HepG2 (cell line): ENCODE data around the gene EVA1A. TPM values are rescaled to one million over a fixed set of nuclear protein-coding genes. Genes with fewer than 3 reads are reported as not detected.

Experiments
- BHLHE40 ChIP-seq: IDR thresholded peaks from 2 replicates; pipeline ENCODE4 v1.6.1; 2011; ENCODE audit warnings: low read length, improper control_type of control experiment
- FOXC1 ChIP-seq: sonication (generic); formaldehyde crosslinking; IDR thresholded peaks from 2 replicates; pipeline ENCODE4 v1.8.0; 2022; ENCODE audit warnings: mild to moderate bottlenecking, missing genetic modification reagents, borderline replicate concordance
- HOXA5 ChIP-seq: sonication (generic); formaldehyde crosslinking; IDR thresholded peaks from 2 replicates; pipeline ENCODE4 v1.4.0; 2020; ENCODE audit warnings: missing genetic modification reagents
- SRY ChIP-seq: sonication (generic); formaldehyde crosslinking; IDR thresholded peaks from 2 replicates; pipeline ENCODE4 v1.8.0; 2022; ENCODE audit warnings: mild to moderate bottlenecking, missing genetic modification reagents
- TCF7L2 ChIP-seq: IDR thresholded peaks from 2 replicates; pipeline ENCODE4 v1.6.1; 2011; ENCODE audit warnings: mild to moderate bottlenecking, low read depth, low read length, moderate library complexity
- WIZ ChIP-seq: sonication (generic); formaldehyde crosslinking; IDR thresholded peaks from 2 replicates; pipeline ENCODE4 v1.5.1; 2020; ENCODE audit warnings: mild to moderate bottlenecking, missing genetic modification reagents
- ZBTB42 ChIP-seq: sonication (generic); formaldehyde crosslinking; IDR thresholded peaks from 2 replicates; pipeline ENCODE4 v1.5.0; 2020; ENCODE audit warnings: mild to moderate bottlenecking, missing genetic modification reagents
- ZFP36L1 ChIP-seq: sonication (generic); formaldehyde crosslinking; IDR thresholded peaks from 2 replicates; pipeline ENCODE4 v1.8.0; 2022; ENCODE audit warnings: mild to moderate bottlenecking, missing genetic modification reagents, moderate library complexity
- ZFP37 ChIP-seq: sonication (generic); formaldehyde crosslinking; IDR thresholded peaks from 2 replicates; pipeline ENCODE4 v1.4.0; 2020; ENCODE audit warnings: missing genetic modification reagents, borderline replicate concordance
- ZFP62 ChIP-seq: sonication (generic); formaldehyde crosslinking; IDR thresholded peaks from 2 replicates; pipeline ENCODE4 v1.4.0; 2020; ENCODE audit warnings: missing genetic modification reagents
- ZNF451 ChIP-seq: sonication (generic); formaldehyde crosslinking; IDR thresholded peaks from 2 replicates; pipeline ENCODE4 v1.5.0; 2020; ENCODE audit warnings: mild to moderate bottlenecking, missing genetic modification reagents
- ZNF878 ChIP-seq: sonication (generic); formaldehyde crosslinking; IDR thresholded peaks from 2 replicates; pipeline ENCODE4 v1.8.1; 2023; ENCODE audit warnings: mild to moderate bottlenecking, missing genetic modification reagents, moderate library complexity
- polyA plus RNA-seq, 8 experiments: library from polyadenylated mRNA; depleted of rRNA in 3 of 8; stranded (reverse) in 7 of 8; unstranded in 1 of 8; fragments of >200 nt; fragmentation: Illumina TruSeq in 4 of 8; extraction: Trizol in 4 of 8; gene quantifications; 2 replicates each; pipeline versions ENCODE4 v1.2.1 to v1.2.3, GENCODE V29; 2011 to 2016; ENCODE audit warnings: low read depth in 4 of 8, missing spikeins in 1 of 8, mixed read lengths in 1 of 8; ENCODE audit not compliant: insufficient read depth in 1 of 8
- total RNA-seq, 5 experiments: library from RNA; depleted of rRNA; stranded (reverse); fragments of >200 nt; fragmentation: Illumina TruSeq; extraction: Trizol; gene quantifications; 2 replicates each; pipeline ENCODE4 v1.2.3, GENCODE V29; 2016; ENCODE audit warnings: low read depth in 1 of 5
- TF ChIP-seq, protein P1 (sequence below): sonication (generic); formaldehyde crosslinking; IDR thresholded peaks from 2 replicates; pipeline ENCODE4 v1.5.1; 2020; ENCODE audit warnings: missing genetic modification reagents, mild to moderate bottlenecking, borderline replicate concordance
- TF ChIP-seq, protein P2 (sequence below): sonication (generic); formaldehyde crosslinking; IDR thresholded peaks from 2 replicates; pipeline ENCODE4 v1.5.1; 2020; ENCODE audit warnings: missing genetic modification reagents, mild to moderate bottlenecking, borderline replicate concordance
- TF ChIP-seq, protein P3 (sequence below): sonication (generic); formaldehyde crosslinking; IDR thresholded peaks from 2 replicates; pipeline ENCODE4 v1.4.0; 2020; ENCODE audit warnings: mild to moderate bottlenecking, missing genetic modification reagents, borderline replicate concordance
- TF ChIP-seq, protein P4 (sequence below): sonication (generic); formaldehyde crosslinking; IDR thresholded peaks from 2 replicates; pipeline ENCODE4 v1.4.0; 2020; ENCODE audit warnings: missing genetic modification reagents
- TF ChIP-seq, protein P5 (sequence below): sonication (generic); formaldehyde crosslinking; IDR thresholded peaks from 2 replicates; pipeline ENCODE4 v1.4.0; 2020; ENCODE audit warnings: mild to moderate bottlenecking, low read depth, missing genetic modification reagents

EVA1A gene
- total and polyA plus RNA-seq, 2 of the 13 experiments (the other 11 are each of a cell fraction or from before 2014, with no cell fraction given) = 57.5 to 57.8 TPM

DNA sequence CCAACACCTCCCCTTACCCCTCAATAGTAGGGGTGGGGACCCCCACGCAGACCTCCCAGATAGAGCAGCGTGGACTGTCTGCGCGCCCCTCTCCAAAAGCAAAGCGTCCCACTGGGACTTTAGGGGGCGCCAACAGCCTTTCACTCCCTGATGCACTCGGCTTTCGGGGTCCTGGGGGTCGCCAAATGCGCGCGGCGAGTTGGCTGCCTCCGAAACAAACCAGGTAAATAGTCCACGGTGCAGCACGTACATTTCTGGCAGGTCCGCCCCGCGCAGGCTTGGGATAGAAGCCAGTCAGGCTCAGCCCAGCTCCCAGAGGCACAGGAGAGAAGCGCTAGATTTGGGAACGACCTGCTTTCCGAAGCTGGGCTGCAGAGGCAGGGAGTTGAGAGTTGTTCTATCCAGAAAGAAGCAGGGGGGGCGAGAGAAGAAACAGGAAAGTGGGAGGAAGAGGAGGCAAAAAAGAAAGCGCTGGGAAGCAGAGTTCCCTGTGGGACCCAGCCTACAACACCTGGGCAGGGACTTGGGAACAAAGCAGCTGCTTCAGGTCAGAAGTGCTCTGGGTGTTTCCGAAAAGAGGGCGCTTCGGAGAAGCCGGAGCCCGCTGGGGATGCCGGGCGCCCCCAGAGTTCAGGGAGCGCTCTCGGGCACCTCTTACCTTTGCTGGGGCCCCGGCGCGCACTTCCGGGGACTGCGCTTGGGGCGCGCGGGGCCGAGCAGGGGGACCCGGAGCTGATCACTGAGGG is 544 bp downstream of the EVA1A start (continued):
- TF ChIP-seq, protein P1, sequence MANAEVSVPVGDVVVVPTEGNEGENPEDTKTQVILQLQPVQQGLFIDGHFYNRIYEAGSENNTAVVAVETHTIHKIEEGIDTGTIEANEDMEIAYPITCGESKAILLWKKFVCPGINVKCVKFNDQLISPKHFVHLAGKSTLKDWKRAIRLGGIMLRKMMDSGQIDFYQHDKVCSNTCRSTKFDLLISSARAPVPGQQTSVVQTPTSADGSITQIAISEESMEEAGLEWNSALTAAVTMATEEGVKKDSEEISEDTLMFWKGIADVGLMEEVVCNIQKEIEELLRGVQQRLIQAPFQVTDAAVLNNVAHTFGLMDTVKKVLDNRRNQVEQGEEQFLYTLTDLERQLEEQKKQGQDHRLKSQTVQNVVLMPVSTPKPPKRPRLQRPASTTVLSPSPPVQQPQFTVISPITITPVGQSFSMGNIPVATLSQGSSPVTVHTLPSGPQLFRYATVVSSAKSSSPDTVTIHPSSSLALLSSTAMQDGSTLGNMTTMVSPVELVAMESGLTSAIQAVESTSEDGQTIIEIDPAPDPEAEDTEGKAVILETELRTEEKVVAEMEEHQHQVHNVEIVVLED (CRISPR knock-in tag) = 0 out of 2 replicates have a peak, but pooled peaks have one; percentile 24
- TF ChIP-seq, protein P2, sequence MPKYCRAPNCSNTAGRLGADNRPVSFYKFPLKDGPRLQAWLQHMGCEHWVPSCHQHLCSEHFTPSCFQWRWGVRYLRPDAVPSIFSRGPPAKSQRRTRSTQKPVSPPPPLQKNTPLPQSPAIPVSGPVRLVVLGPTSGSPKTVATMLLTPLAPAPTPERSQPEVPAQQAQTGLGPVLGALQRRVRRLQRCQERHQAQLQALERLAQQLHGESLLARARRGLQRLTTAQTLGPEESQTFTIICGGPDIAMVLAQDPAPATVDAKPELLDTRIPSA (CRISPR knock-in tag) = no peak
- TF ChIP-seq ZNF451 (CRISPR knock-in tag) (0 out of 2 replicates have a peak, but pooled peaks have one; percentile 54), ZFP37 (CRISPR knock-in tag) (no peak), TCF7L2 (no peak), ZFP62 (CRISPR knock-in tag) (no peak), SRY (CRISPR knock-in tag) (0 out of 2 replicates have a peak, but pooled peaks have one; percentile 23), WIZ (no peak), ZFP36L1 (CRISPR knock-in tag) (no peak), HOXA5 (CRISPR knock-in tag) (no peak), ZNF878 (CRISPR knock-in tag) (no peak; the same call in 1 of the 2 replicates), FOXC1 (CRISPR knock-in tag) (no peak; the same call in 1 of the 2 replicates), BHLHE40 (0 out of 2 replicates have a peak, but pooled peaks have one; percentile 9), ZBTB42 (CRISPR knock-in tag) (no peak)
- TF ChIP-seq, protein P3, sequence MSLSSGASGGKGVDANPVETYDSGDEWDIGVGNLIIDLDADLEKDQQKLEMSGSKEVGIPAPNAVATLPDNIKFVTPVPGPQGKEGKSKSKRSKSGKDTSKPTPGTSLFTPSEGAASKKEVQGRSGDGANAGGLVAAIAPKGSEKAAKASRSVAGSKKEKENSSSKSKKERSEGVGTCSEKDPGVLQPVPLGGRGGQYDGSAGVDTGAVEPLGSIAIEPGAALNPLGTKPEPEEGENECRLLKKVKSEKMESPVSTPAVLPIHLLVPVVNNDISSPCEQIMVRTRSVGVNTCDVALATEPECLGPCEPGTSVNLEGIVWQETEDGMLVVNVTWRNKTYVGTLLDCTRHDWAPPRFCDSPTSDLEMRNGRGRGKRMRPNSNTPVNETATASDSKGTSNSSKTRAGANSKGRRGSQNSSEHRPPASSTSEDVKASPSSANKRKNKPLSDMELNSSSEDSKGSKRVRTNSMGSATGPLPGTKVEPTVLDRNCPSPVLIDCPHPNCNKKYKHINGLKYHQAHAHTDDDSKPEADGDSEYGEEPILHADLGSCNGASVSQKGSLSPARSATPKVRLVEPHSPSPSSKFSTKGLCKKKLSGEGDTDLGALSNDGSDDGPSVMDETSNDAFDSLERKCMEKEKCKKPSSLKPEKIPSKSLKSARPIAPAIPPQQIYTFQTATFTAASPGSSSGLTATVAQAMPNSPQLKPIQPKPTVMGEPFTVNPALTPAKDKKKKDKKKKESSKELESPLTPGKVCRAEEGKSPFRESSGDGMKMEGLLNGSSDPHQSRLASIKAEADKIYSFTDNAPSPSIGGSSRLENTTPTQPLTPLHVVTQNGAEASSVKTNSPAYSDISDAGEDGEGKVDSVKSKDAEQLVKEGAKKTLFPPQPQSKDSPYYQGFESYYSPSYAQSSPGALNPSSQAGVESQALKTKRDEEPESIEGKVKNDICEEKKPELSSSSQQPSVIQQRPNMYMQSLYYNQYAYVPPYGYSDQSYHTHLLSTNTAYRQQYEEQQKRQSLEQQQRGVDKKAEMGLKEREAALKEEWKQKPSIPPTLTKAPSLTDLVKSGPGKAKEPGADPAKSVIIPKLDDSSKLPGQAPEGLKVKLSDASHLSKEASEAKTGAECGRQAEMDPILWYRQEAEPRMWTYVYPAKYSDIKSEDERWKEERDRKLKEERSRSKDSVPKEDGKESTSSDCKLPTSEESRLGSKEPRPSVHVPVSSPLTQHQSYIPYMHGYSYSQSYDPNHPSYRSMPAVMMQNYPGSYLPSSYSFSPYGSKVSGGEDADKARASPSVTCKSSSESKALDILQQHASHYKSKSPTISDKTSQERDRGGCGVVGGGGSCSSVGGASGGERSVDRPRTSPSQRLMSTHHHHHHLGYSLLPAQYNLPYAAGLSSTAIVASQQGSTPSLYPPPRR (CRISPR knock-in tag) = peak; percentile 22; the same call in 1 of the 2 replicates
- TF ChIP-seq, protein P4, sequence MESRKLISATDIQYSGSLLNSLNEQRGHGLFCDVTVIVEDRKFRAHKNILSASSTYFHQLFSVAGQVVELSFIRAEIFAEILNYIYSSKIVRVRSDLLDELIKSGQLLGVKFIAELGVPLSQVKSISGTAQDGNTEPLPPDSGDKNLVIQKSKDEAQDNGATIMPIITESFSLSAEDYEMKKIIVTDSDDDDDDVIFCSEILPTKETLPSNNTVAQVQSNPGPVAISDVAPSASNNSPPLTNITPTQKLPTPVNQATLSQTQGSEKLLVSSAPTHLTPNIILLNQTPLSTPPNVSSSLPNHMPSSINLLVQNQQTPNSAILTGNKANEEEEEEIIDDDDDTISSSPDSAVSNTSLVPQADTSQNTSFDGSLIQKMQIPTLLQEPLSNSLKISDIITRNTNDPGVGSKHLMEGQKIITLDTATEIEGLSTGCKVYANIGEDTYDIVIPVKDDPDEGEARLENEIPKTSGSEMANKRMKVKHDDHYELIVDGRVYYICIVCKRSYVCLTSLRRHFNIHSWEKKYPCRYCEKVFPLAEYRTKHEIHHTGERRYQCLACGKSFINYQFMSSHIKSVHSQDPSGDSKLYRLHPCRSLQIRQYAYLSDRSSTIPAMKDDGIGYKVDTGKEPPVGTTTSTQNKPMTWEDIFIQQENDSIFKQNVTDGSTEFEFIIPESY (CRISPR knock-in tag) = no peak; the same call in 1 of the 2 replicates
- TF ChIP-seq, protein P5, sequence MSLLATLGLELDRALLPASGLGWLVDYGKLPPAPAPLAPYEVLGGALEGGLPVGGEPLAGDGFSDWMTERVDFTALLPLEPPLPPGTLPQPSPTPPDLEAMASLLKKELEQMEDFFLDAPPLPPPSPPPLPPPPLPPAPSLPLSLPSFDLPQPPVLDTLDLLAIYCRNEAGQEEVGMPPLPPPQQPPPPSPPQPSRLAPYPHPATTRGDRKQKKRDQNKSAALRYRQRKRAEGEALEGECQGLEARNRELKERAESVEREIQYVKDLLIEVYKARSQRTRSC (CRISPR knock-in tag) = no peak
